Frontal cortex (tissue), 4 donors: ENCODE measurements around the gene ELP4. TPM values are rescaled to one million over a fixed set of nuclear protein-coding genes. Genes with fewer than 3 reads are reported as not detected.

Experiments used
- DNase-seq, 2 donors: peaks; one replicate each; pipeline ENCODE4 v3.0.0; 2012; ENCODE audit warnings: low spot score in 2 of 2
- FAIRE-seq: peaks from 2 replicates; lab custom pipeline; 2012; peaks lifted over from hg19 to GRCh38; lab: Jason Lieb, UNC
- total RNA-seq: library from RNA; depleted of rRNA; stranded (reverse); fragments of >200 nt; gene quantifications from one replicate; pipeline ENCODE4 v1.2.3, GENCODE V29; 2014
- donor health status: control.
- donor health status: control.
- donor health status: control.

The ELP4 gene
- total RNA-seq, 1 donor from 2014 or later: 22.4 TPM

GRCh38 chr11:31795706-31796498 lies 286.3 kb downstream of the ELP4 start:
- no peak for DNase-seq

GRCh38 chr11:31796499-31797189 lies 287.1 kb downstream of the ELP4 start:
- FAIRE-seq (no peak), DNase-seq (no peak)

More at GRCh38 chr11:31795706-31796498, 286.3 kb downstream of the ELP4 start:
- no peak for FAIRE-seq

- DNase-seq: no peak
- no peak for FAIRE-seq
These were observed 287.9 kb downstream of the ELP4 start for GRCh38 chr11:31797190-31798056.

GRCh38 chr11:31798057-31798553 lies 288.5 kb downstream of the ELP4 start:
- no peak for DNase-seq
- no peak for FAIRE-seq

- FAIRE-seq: no peak
- DNase-seq: no peak
These were observed 289.2 kb downstream of the ELP4 start for GRCh38 chr11:31798554-31799434.

- DNase-seq: peak in 1 of 2 donors; percentile 43
These were observed 290.1 kb downstream of the ELP4 start for GRCh38 chr11:31799435-31800397.

GRCh38 chr11:31800398-31801265 lies 291.1 kb downstream of the ELP4 start:
- no peak for FAIRE-seq
- no peak for DNase-seq

More at GRCh38 chr11:31799435-31800397, 290.1 kb downstream of the ELP4 start:
- no peak for FAIRE-seq

- FAIRE-seq: no peak
- DNase-seq: no peak
These were observed 291.7 kb downstream of the ELP4 start for GRCh38 chr11:31801298-31801702.

- DNase-seq (no peak), FAIRE-seq (no peak)
These were observed 292.5 kb downstream of the ELP4 start for GRCh38 chr11:31802000-31802551.

GRCh38 chr11:31802609-31802989 lies 293.0 kb downstream of the ELP4 start:
- no peak for DNase-seq
- no peak for FAIRE-seq

GRCh38 chr11:31802990-31803812 lies 293.6 kb downstream of the ELP4 start:
- no peak for FAIRE-seq

GRCh38 chr11:31803813-31804311 lies 294.3 kb downstream of the ELP4 start:
- FAIRE-seq: no peak
- peak in 1 of 2 donors; percentile 33 for DNase-seq

More at GRCh38 chr11:31802990-31803812, 293.6 kb downstream of the ELP4 start:
- peak; percentile 18 to 32 for DNase-seq

GRCh38 chr11:31804312-31805036 lies 294.9 kb downstream of the ELP4 start:
- FAIRE-seq (no peak), DNase-seq (peak in 1 of 2 donors; percentile 36)

- no peak for DNase-seq
- FAIRE-seq: no peak
These were observed 295.6 kb downstream of the ELP4 start for GRCh38 chr11:31805037-31805628.
